ENCODE results near the gene SF3B5. TPM values are rescaled to one million over a fixed set of nuclear protein-coding genes. Genes with fewer than 3 reads are reported as not detected.

The SF3B5 gene
- total and polyA plus RNA-seq, 2 experiments from 2014 or later, result 151 to 183 TPM

DNA sequence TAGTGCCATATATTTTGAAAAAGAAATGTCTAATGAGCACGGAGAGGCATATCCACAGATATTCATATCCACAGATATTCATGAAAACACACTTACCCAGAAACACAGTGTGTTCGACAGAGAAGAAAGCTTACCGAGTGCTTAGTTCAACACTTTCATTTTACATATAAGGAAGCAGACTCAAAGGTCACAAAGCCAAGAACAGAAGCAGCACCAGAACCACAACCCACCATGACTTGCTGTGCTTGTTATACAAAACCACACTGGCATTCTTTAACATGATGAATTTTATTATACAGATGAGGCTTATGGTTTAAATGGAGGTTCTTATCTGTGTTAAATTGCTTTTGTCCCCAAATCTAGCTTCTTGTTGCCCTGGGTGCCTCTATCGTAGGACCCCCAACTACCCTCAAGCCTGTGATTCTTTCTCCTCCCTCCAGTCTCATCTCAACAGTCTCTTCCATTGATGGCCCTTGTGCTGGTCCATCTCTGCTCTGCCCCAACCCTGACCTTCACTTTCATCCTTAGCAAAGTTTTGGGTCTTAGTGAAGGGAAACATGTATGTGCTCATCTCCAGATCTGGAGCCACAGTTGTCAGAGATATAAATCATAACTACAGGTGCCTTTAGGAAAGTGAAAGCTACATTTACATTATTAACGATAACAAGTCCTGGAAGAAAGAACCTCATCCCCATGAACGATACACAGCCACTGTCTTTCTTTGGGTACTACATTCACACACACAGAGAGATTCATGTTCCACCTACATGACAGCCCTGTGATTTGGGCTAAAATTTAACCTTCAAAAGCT, 40.0 kb downstream of the SF3B5 start:
- Histone ChIP-seq H3F3A (replicated peaks; ENCODE audit: low read depth) (no peaks in the 10 kb centered on the region), H3K27ac (ENCODE audit: low read depth) (no peak overlapping the region), H3K27me3 (ENCODE audit: insufficient read depth) (peaks cover 2% of the 10 kb centered on the region), H3K4me2 (no peak overlapping the region), H3K79me2 (replicated peaks; ENCODE audit: insufficient read depth) (no peaks in the 10 kb centered on the region), H2AFZ (no peak overlapping the region), H3K9me2 (ENCODE audit: insufficient read depth) (0 out of 2 replicates have a peak, but pooled peaks cover 6% of the 10 kb centered on the region), H3K4me3 (no peak overlapping the region), H3K36me3 (ENCODE audit: insufficient read depth) (no peaks in the 10 kb centered on the region), H3K4me1 (ENCODE audit: insufficient read depth) (no peaks in the 10 kb centered on the region), H4K20me1 (replicated peaks; ENCODE audit: insufficient read depth) (no peaks in the 10 kb centered on the region)
- Mint-ChIP-seq H3K27me3 (ENCODE audit: insufficient read depth, low read depth, poor library complexity) (peaks cover 4% of the 10 kb centered on the region), H3K9me3 (no peaks in the 10 kb centered on the region), H3K36me3 (ENCODE audit: low read depth) (no peaks in the 10 kb centered on the region), H3K4me1 (no peaks in the 10 kb centered on the region), H3K27ac (no peak overlapping the region), H3K4me3 (no peak overlapping the region)
- no peak for DNase-seq (ENCODE audit: low spot score)
- TF ChIP-seq EZH2phosphoT487 (IDR thresholded peaks at IDR 0.05; ENCODE audit: unreplicated experiment) (no peak), EZH2 (IDR thresholded peaks at IDR 0.05; ENCODE audit: low read depth, unreplicated experiment) (no peak), STAT1 (IDR thresholded peaks at IDR 0.05; ENCODE audit: unreplicated experiment) (no peak), POLR2AphosphoS5 (IDR thresholded peaks at IDR 0.05; ENCODE audit: low read depth) (no peak), CREB1 (CRISPR knock-in tag; IDR thresholded peaks at IDR 0.05; ENCODE audit: low read depth) (no peak), ZNF114 (CRISPR knock-in tag; IDR thresholded peaks at IDR 0.05) (no peak), ZNF331 (CRISPR knock-in tag; IDR thresholded peaks at IDR 0.05; ENCODE audit: low read depth) (no peak), JUNB (IDR thresholded peaks at IDR 0.05; ENCODE audit: unreplicated experiment) (no peak)
- TF ChIP-seq, protein P1, sequence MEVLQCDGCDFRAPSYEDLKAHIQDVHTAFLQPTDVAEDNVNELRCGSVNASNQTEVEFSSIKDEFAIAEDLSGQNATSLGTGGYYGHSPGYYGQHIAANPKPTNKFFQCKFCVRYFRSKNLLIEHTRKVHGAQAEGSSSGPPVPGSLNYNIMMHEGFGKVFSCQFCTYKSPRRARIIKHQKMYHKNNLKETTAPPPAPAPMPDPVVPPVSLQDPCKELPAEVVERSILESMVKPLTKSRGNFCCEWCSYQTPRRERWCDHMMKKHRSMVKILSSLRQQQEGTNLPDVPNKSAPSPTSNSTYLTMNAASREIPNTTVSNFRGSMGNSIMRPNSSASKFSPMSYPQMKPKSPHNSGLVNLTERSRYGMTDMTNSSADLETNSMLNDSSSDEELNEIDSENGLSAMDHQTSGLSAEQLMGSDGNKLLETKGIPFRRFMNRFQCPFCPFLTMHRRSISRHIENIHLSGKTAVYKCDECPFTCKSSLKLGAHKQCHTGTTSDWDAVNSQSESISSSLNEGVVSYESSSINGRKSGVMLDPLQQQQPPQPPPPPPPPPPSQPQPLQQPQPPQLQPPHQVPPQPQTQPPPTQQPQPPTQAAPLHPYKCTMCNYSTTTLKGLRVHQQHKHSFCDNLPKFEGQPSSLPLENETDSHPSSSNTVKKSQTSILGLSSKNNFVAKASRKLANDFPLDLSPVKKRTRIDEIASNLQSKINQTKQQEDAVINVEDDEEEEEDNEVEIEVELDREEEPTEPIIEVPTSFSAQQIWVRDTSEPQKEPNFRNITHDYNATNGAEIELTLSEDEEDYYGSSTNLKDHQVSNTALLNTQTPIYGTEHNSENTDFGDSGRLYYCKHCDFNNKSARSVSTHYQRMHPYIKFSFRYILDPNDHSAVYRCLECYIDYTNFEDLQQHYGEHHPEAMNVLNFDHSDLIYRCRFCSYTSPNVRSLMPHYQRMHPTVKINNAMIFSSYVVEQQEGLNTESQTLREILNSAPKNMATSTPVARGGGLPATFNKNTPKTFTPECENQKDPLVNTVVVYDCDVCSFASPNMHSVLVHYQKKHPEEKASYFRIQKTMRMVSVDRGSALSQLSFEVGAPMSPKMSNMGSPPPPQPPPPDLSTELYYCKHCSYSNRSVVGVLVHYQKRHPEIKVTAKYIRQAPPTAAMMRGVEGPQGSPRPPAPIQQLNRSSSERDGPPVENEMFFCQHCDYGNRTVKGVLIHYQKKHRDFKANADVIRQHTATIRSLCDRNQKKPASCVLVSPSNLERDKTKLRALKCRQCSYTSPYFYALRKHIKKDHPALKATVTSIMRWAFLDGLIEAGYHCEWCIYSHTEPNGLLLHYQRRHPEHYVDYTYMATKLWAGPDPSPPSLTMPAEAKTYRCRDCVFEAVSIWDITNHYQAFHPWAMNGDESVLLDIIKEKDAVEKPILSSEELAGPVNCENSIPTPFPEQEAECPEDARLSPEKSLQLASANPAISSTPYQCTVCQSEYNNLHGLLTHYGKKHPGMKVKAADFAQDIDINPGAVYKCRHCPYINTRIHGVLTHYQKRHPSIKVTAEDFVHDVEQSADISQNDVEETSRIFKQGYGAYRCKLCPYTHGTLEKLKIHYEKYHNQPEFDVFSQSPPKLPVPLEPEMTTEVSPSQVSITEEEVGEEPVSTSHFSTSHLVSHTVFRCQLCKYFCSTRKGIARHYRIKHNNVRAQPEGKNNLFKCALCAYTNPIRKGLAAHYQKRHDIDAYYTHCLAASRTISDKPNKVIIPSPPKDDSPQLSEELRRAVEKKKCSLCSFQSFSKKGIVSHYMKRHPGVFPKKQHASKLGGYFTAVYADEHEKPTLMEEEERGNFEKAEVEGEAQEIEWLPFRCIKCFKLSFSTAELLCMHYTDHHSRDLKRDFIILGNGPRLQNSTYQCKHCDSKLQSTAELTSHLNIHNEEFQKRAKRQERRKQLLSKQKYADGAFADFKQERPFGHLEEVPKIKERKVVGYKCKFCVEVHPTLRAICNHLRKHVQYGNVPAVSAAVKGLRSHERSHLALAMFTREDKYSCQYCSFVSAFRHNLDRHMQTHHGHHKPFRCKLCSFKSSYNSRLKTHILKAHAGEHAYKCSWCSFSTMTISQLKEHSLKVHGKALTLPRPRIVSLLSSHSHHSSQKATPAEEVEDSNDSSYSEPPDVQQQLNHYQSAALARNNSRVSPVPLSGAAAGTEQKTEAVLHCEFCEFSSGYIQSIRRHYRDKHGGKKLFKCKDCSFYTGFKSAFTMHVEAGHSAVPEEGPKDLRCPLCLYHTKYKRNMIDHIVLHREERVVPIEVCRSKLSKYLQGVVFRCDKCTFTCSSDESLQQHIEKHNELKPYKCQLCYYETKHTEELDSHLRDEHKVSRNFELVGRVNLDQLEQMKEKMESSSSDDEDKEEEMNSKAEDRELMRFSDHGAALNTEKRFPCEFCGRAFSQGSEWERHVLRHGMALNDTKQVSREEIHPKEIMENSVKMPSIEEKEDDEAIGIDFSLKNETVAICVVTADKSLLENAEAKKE (CRISPR knock-in tag; IDR thresholded peaks at IDR 0.05), result no peak
- TF ChIP-seq, protein P2, sequence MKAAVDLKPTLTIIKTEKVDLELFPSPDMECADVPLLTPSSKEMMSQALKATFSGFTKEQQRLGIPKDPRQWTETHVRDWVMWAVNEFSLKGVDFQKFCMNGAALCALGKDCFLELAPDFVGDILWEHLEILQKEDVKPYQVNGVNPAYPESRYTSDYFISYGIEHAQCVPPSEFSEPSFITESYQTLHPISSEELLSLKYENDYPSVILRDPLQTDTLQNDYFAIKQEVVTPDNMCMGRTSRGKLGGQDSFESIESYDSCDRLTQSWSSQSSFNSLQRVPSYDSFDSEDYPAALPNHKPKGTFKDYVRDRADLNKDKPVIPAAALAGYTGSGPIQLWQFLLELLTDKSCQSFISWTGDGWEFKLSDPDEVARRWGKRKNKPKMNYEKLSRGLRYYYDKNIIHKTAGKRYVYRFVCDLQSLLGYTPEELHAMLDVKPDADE (IDR thresholded peaks at IDR 0.05), result no peak
- TF ChIP-seq, protein P3, sequence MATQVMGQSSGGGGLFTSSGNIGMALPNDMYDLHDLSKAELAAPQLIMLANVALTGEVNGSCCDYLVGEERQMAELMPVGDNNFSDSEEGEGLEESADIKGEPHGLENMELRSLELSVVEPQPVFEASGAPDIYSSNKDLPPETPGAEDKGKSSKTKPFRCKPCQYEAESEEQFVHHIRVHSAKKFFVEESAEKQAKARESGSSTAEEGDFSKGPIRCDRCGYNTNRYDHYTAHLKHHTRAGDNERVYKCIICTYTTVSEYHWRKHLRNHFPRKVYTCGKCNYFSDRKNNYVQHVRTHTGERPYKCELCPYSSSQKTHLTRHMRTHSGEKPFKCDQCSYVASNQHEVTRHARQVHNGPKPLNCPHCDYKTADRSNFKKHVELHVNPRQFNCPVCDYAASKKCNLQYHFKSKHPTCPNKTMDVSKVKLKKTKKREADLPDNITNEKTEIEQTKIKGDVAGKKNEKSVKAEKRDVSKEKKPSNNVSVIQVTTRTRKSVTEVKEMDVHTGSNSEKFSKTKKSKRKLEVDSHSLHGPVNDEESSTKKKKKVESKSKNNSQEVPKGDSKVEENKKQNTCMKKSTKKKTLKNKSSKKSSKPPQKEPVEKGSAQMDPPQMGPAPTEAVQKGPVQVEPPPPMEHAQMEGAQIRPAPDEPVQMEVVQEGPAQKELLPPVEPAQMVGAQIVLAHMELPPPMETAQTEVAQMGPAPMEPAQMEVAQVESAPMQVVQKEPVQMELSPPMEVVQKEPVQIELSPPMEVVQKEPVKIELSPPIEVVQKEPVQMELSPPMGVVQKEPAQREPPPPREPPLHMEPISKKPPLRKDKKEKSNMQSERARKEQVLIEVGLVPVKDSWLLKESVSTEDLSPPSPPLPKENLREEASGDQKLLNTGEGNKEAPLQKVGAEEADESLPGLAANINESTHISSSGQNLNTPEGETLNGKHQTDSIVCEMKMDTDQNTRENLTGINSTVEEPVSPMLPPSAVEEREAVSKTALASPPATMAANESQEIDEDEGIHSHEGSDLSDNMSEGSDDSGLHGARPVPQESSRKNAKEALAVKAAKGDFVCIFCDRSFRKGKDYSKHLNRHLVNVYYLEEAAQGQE (IDR thresholded peaks at IDR 0.05; ENCODE audit: unreplicated experiment), result no peak
- TF ChIP-seq, protein P4, sequence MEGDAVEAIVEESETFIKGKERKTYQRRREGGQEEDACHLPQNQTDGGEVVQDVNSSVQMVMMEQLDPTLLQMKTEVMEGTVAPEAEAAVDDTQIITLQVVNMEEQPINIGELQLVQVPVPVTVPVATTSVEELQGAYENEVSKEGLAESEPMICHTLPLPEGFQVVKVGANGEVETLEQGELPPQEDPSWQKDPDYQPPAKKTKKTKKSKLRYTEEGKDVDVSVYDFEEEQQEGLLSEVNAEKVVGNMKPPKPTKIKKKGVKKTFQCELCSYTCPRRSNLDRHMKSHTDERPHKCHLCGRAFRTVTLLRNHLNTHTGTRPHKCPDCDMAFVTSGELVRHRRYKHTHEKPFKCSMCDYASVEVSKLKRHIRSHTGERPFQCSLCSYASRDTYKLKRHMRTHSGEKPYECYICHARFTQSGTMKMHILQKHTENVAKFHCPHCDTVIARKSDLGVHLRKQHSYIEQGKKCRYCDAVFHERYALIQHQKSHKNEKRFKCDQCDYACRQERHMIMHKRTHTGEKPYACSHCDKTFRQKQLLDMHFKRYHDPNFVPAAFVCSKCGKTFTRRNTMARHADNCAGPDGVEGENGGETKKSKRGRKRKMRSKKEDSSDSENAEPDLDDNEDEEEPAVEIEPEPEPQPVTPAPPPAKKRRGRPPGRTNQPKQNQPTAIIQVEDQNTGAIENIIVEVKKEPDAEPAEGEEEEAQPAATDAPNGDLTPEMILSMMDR (conservative IDR thresholded peaks at IDR 0.05; ENCODE audit: low read depth in 2 of 2), result no peak
- ATAC-seq, result no peak

Measured in GM23338 (cell line).